GM12878 (cell line): Measurements from ENCODE around the gene KRTAP1-3. TPM values are rescaled to one million over a fixed set of nuclear protein-coding genes. Genes with fewer than 3 reads are reported as not detected.

Experiments
- ATAC-seq: fragments of 200-7000 bp; cut with Tn5 transposase; 3 replicates; pipeline ENCODE4 v1.9.1; 2020; ENCODE audit warnings: mild to moderate bottlenecking, moderate library complexity
- BruUV-seq: library from RNA; stranded (reverse); fragments of 400-500 nt; replicated peaks from 2 replicates; lab custom pipeline; 2021; lab: Mats Ljungman, UMichigan
- CTCF ChIA-PET: fragments of 300-600 bp; sonication (Branson Sonifier 250); formaldehyde crosslinking; extraction: SDS; loops from one replicate; lab custom pipeline; 2021; ENCODE audit warnings: inconsistent platforms; lab: Yijun Ruan, JAX
- POLR2A ChIA-PET: fragments of 350-600 bp; formaldehyde crosslinking; extraction: SDS; loops from one replicate; lab custom pipeline; 2021; ENCODE audit warnings: inconsistent platforms; lab: Charles Lee
- RAD21 ChIA-PET: fragments of 300-600 bp; sonication (Branson Sonifier 250); formaldehyde crosslinking; loops from one replicate; lab custom pipeline; 2023; ENCODE audit warnings: antibody characterized with exemption; ENCODE audit not compliant: unreplicated experiment; lab: Charles Lee
- SMC1A ChIA-PET: fragments of 300-600 bp; sonication (Branson Sonifier 250); formaldehyde crosslinking; loops from one replicate; lab custom pipeline; 2023; ENCODE audit not compliant: unreplicated experiment, uncharacterized antibody; lab: Charles Lee
- DNase-seq: peaks from one replicate; pipeline ENCODE4 v3.0.0-alpha.2; 2011; ENCODE audit warnings: low read depth, low spot score
- FAIRE-seq: peaks from 3 replicates; lab custom pipeline; 2011; peaks lifted over from hg19 to GRCh38; lab: Jason Lieb, UNC
- H2AFZ ChIP-seq: 2 replicates; pipeline ENCODE4 v1.6.0; 2011; ENCODE audit warnings: low read depth, low read length, control low read depth; ENCODE audit not compliant: control insufficient read depth
- H3K27ac ChIP-seq: 2 replicates; pipeline ENCODE4 v1.5.1; 2011; ENCODE audit warnings: control low read depth; ENCODE audit not compliant: control insufficient read depth, insufficient read depth
- H3K27me3 ChIP-seq, 2 experiments: replicated peaks in 1 of 2; 2 replicates each; pipeline versions ENCODE4 v1.6.0 to v1.6.1; 2011; ENCODE audit warnings: low read length in 1 of 2; ENCODE audit not compliant: control insufficient read depth in 2 of 2, insufficient read depth in 2 of 2
- H3K36me3 ChIP-seq, 2 experiments: 2 replicates each; pipeline ENCODE4 v1.5.1; 2011; ENCODE audit warnings: low read length in 1 of 2; ENCODE audit not compliant: control insufficient read depth in 2 of 2, insufficient read depth in 2 of 2
- H3K4me1 ChIP-seq: 2 replicates; pipeline ENCODE4 v1.6.1; 2011; ENCODE audit warnings: mild to moderate bottlenecking, low read length, moderate library complexity, mixed read lengths; ENCODE audit not compliant: control insufficient read depth, insufficient read depth
- H3K4me2 ChIP-seq: 2 replicates; pipeline ENCODE4 v1.6.0; 2011; ENCODE audit warnings: control low read depth; ENCODE audit not compliant: control insufficient read depth, insufficient read depth
- H3K4me3 ChIP-seq: fragments of 200-600 bp; sonication (generic); 2 replicates; pipeline ENCODE4 v1.5.1; 2016
- H3K79me2 ChIP-seq: 2 replicates; pipeline ENCODE4 v1.6.0; 2011; ENCODE audit warnings: low read length; ENCODE audit not compliant: control insufficient read depth, insufficient read depth
- H3K9ac ChIP-seq: 2 replicates; pipeline ENCODE4 v1.8.0; 2011; ENCODE audit warnings: low read length, control low read depth, mixed read lengths; ENCODE audit not compliant: control insufficient read depth, insufficient read depth
- H3K9me3 ChIP-seq: replicated peaks from 3 replicates; pipeline ENCODE4 v1.5.1; 2011; ENCODE audit warnings: mild to moderate bottlenecking, low read length; ENCODE audit not compliant: control insufficient read depth, insufficient read depth
- H4K20me1 ChIP-seq: 2 replicates; pipeline ENCODE4 v1.6.0; 2011; ENCODE audit not compliant: control insufficient read depth, insufficient read depth
- CHD4 ChIP-seq: fragments of 200-600 bp; sonication (generic); IDR thresholded peaks from 2 replicates; pipeline ENCODE4 v1.6.1; 2016; ENCODE audit warnings: mild to moderate bottlenecking
- JUNB ChIP-seq: IDR thresholded peaks from 2 replicates; pipeline ENCODE4 v1.6.1; 2016; ENCODE audit warnings: antibody characterized with exemption, mild to moderate bottlenecking
- KAT2A ChIP-seq: conservative IDR thresholded peaks from 2 replicates; pipeline ENCODE4 v1.6.1; 2011; ENCODE audit warnings: low read depth, low read length; ENCODE audit not compliant: control insufficient read depth
- PAX8 ChIP-seq: fragments of 450-650 bp; IDR thresholded peaks from 2 replicates; pipeline ENCODE4 v1.6.1; 2017; ENCODE audit warnings: mild to moderate bottlenecking, moderate library complexity
- POLR2AphosphoS2 ChIP-seq: IDR thresholded peaks from 2 replicates; pipeline ENCODE4 v1.6.1; 2011; ENCODE audit warnings: low read depth, mild to moderate bottlenecking, low read length, improper control_type of control experiment, moderate library complexity
- RFX5 ChIP-seq: IDR thresholded peaks from 2 replicates; pipeline ENCODE4 v1.6.1; 2011; ENCODE audit warnings: low read depth, low read length, improper control_type of control experiment
- SMAD1 ChIP-seq: fragments of 450-650 bp; IDR thresholded peaks from 2 replicates; pipeline ENCODE4 v1.6.1; 2018; ENCODE audit warnings: mild to moderate bottlenecking, low read depth; ENCODE audit not compliant: partially characterized antibody
- SRF ChIP-seq, 2 experiments: IDR thresholded peaks; 2 replicates each; pipeline ENCODE4 v1.6.1; 2011; ENCODE audit warnings: low read depth in 2 of 2, low read length in 2 of 2, mild to moderate bottlenecking in 1 of 2, moderate library complexity in 1 of 2
- WGBS: methylation state at CpG from one replicate; pipeline ENCODE4 v1.1.6; 2016; ENCODE audit warnings: low lambda C conversion rate; ENCODE audit not compliant: insufficient replicate concordance, insufficient coverage; ENCODE audit errors: missing lambda C conversion rate; 5-methylcytosine and 5-hydroxymethylcytosine counted together
- in situ Hi-C: fragments of 300-500 bp; cut with MboI; formaldehyde crosslinking; loops from 9 replicates; pipeline ENCODE4 v1.14.3; 2018; ENCODE audit warnings: mixed read lengths
- intact Hi-C: fragments of 100-400 bp; cut with micrococcal nuclease; formaldehyde crosslinking; loops from one replicate; pipeline ENCODE4 v1.14.2; 2022; ENCODE audit not compliant: unreplicated experiment
- polyA plus RNA-seq, 11 experiments: library from polyadenylated mRNA; depleted of rRNA in 4 of 11; unstranded in 6 of 11; stranded (reverse) in 5 of 11; fragments of >200 nt; fragmentation: Nextera tagmentation in 4 of 11; fragmentation: Illumina TruSeq in 1 of 11; extraction: Ambion mirVana in 4 of 11; extraction: Trizol in 1 of 11; gene quantifications; 1 replicate in 1 of 11; 2 replicates in 10 of 11; pipeline versions ENCODE4 v1.2.1 to v1.2.3, GENCODE V29; 2011 to 2016; ENCODE audit warnings: inconsistent platforms in 2 of 11, missing spikeins in 2 of 11, low read depth in 1 of 11
- total RNA-seq, 4 experiments: library from RNA; depleted of rRNA in 3 of 4; stranded (reverse); fragments of >200 nt in 3 of 4; fragmentation: Illumina TruSeq in 1 of 4; extraction: Trizol in 1 of 4; gene quantifications; 2 replicates each; pipeline versions ENCODE4 v1.2.1 to v1.2.3, GENCODE V29; 2013 to 2021
- TF ChIP-seq, protein P1 (sequence below): fragments of 450-650 bp; formaldehyde crosslinking; IDR thresholded peaks from 2 replicates; pipeline ENCODE4 v1.4.0; 2020; ENCODE audit warnings: mild to moderate bottlenecking, moderate library complexity

KRTAP1-3 gene
- total and polyA plus RNA-seq, 10 of the 15 experiments (the other 5 are each of a cell fraction or from before 2014, with no cell fraction given): not detected

GRCh38 chr17:41037853-41038350, 3.2 kb upstream of the KRTAP1-3 start:
- Histone ChIP-seq H3K27ac (no peak overlapping the region), H3K9ac (no peak overlapping the region), H3K4me1 (no peaks in the 10 kb centered on the region), H4K20me1 (no peaks in the 10 kb centered on the region), H3K79me2 (no peaks in the 10 kb centered on the region), H3K27me3 (no peaks in the 10 kb centered on the region), H3K36me3 (no peaks in the 10 kb centered on the region), H2AFZ (no peak overlapping the region), H3K9me3 (no peaks in the 10 kb centered on the region), H3K4me3 (no peak overlapping the region), H3K4me2 (no peak overlapping the region)
- FAIRE-seq (no peak), ATAC-seq (no peak), DNase-seq (no peak)
- 38% methylated on average over 2 of the region's 2 CpGs for WGBS
- ChIA-PET POLR2A (no interaction called here), SMC1A (no interaction called here), RAD21 (no interaction called here), CTCF (no interaction called here)
- TF ChIP-seq SMAD1: no peak
- in situ Hi-C loops: no loop called here
- intact Hi-C loops: no loop called here
- BruUV-seq: no TSS peak

DNA sequence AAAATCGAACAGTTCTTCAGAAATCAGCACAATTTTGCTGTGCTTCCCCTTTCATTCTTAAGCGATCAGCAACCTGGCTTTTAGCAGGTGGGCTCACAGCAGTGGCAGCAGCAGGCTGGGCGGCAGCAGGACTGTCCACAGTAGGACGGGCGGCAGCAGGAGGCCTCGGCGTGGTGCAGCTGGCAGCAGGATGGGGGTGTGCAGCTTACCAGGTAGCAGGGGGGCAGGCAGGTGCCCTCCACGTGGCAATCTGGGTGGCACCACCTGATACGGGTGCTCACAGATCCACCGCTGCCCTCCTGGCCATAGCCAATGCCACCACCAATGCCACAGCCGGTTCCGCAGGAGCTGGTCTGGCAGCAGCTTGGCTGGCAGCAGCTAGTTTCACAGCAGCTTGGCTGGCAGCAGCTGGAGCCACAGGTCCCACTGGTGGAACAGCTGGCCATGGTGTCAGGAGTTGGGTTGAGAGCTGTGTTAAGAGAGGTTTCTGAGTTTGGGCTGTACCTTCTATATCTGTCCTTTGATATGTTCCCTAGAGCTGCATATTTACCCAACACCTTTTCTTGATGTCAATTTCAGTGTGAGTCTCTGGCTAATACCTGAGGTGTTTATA, 4.9 kb downstream of the KRTAP1-3 start, which contains the start of gene KRTAP1-4:
TSS of gene KRTAP1-4 (minus strand) at position 563 of the 613 bp plus-strand sequence. CDS start at position 446, 117 bp downstream.
- Histone ChIP-seq H3K4me3 (no peak within 1 kb of the TSS), H4K20me1 (no peaks in the 10 kb centered on the region), H3K4me2 (no peak within 1 kb of the TSS), H3K27ac (no peak within 1 kb of the TSS), H3K79me2 (no peaks in the 10 kb centered on the region), H3K9ac (no peak within 1 kb of the TSS), H3K9me3 (no peaks in the 10 kb centered on the region), H3K27me3 (0 out of 4 replicates have a peak, but pooled peaks cover 0 to 3% of the 10 kb centered on the region in 2 experiments), H3K36me3 (no peaks in the 10 kb centered on the region), H3K4me1 (no peaks in the 10 kb centered on the region), H2AFZ (no peak within 1 kb of the TSS)
- no peak for TF ChIP-seq SRF (IDR thresholded peaks at IDR 0.05; ENCODE audit: low read depth in 2 of 2, low read length in 2 of 2)
- TF ChIP-seq RFX5: no peak
- TF ChIP-seq KAT2A: no peak
- no peak for TF ChIP-seq PAX8
- no peak for TF ChIP-seq POLR2AphosphoS2
- TF ChIP-seq, protein P1, sequence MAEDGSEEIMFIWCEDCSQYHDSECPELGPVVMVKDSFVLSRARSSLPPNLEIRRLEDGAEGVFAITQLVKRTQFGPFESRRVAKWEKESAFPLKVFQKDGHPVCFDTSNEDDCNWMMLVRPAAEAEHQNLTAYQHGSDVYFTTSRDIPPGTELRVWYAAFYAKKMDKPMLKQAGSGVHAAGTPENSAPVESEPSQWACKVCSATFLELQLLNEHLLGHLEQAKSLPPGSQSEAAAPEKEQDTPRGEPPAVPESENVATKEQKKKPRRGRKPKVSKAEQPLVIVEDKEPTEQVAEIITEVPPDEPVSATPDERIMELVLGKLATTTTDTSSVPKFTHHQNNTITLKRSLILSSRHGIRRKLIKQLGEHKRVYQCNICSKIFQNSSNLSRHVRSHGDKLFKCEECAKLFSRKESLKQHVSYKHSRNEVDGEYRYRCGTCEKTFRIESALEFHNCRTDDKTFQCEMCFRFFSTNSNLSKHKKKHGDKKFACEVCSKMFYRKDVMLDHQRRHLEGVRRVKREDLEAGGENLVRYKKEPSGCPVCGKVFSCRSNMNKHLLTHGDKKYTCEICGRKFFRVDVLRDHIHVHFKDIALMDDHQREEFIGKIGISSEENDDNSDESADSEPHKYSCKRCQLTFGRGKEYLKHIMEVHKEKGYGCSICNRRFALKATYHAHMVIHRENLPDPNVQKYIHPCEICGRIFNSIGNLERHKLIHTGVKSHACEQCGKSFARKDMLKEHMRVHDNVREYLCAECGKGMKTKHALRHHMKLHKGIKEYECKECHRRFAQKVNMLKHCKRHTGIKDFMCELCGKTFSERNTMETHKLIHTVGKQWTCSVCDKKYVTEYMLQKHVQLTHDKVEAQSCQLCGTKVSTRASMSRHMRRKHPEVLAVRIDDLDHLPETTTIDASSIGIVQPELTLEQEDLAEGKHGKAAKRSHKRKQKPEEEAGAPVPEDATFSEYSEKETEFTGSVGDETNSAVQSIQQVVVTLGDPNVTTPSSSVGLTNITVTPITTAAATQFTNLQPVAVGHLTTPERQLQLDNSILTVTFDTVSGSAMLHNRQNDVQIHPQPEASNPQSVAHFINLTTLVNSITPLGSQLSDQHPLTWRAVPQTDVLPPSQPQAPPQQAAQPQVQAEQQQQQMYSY (CRISPR knock-in tag): no peak
- no peak for TF ChIP-seq JUNB
- no peak for TF ChIP-seq CHD4
- SMC1A ChIA-PET: interaction anchor here (1.1 kb wide), 1 partner anchor 34 kb away, joined by 3 read pairs; no protein-coding TSS in a partner anchor
- FAIRE-seq (no peak), ATAC-seq (no peak), DNase-seq (no peak)
- CTCF ChIA-PET: interaction anchor here (0.9 to 1.7 kb wide), 2 partner anchors 10 to 633 kb away, joined by 3 to 4 read pairs; no protein-coding TSS in a partner anchor
- WGBS: 17% methylated on average over 12 of the region's 12 CpGs
- POLR2A ChIA-PET: no interaction called here
- intact Hi-C loops: no loop called here
- in situ Hi-C loops: no loop called here
- RAD21 ChIA-PET: no interaction called here
- BruUV-seq: no TSS peak
